ENCODE data around the gene NCOA3.
A peak's percentile ranks its signal among the peaks of the same experiment; 100 is the strongest.

Gene NCOA3

DNA sequence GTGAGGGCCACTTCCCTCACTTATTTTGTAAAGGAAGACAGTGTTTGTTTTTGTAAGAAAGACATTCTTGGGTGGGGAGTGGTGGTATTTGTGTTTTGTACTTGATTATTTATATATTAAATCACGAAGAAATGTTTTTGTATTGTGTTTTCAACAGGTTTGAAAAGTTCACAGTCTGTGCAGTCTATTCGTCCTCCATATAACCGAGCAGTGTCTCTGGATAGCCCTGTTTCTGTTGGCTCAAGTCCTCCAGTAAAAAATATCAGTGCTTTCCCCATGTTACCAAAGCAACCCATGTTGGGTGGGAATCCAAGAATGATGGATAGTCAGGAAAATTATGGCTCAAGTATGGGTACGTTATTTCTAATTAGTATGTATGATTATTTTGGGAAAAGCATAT lies 137.2 kb downstream of the NCOA3 start:
- DNase-seq (ENCODE audit: low spot score): no peak

DNA sequence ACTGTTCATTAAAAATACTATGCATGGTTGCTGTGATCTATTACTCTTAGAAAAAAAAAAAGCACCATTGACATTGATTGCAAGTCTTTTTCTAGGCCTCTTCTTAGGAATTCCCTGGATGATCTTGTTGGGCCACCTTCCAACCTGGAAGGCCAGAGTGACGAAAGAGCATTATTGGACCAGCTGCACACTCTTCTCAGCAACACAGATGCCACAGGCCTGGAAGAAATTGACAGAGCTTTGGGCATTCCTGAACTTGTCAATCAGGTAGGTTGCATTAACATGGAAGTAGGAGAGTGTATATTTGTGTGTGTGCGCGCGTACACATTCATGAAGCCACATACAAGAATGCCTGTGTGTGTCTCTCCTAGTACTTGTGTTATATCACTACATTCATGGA lies 140.4 kb downstream of the NCOA3 start:
- no peak for DNase-seq (ENCODE audit: low spot score)

GRCh38 chr20:47642624-47643023 lies 140.9 kb downstream of the NCOA3 start:
- no peak for DNase-seq (ENCODE audit: low spot score)

DNA sequence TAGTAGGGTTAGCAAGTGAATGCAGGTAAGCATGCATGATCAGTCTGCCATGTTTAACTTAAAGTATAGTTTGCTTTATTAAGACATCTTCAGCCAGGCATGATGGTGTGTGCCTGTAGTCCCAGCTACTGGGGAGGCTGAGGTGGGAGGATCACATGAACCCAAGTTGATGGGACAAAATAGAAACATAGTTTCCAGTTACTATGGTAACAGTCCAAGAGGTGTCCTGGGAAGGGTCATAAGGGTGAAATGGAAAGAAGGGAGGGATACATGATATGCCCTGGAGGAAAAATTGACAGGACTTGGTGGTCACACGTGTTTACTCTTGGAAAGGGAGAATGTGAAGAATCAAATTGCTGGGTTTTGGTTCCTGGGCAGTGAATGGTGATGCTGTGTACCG lies 143.9 kb downstream of the NCOA3 start:
- DNase-seq (ENCODE audit: low spot score): no peak

DNA sequence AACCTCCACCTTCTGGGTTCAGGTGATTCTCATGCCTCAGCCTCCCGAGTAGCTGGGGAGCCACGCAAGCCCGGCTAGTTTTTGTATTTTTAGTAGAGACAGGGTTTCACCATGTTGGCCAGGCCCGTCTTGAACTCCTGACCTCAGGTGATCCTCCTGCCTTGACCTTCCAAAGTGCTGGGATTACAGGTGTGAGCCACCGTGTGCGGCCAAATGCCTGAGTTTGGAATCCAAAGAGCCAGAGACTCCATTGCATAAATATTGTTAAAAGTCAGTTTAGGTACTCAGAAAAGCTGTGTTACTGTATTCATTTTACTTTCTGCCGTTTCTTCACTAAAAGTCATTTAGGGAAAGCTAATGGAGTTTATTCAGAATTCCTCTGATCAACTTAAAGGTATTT lies 146.3 kb downstream of the NCOA3 start:
- no peak for DNase-seq (ENCODE audit: low spot score)

DNA sequence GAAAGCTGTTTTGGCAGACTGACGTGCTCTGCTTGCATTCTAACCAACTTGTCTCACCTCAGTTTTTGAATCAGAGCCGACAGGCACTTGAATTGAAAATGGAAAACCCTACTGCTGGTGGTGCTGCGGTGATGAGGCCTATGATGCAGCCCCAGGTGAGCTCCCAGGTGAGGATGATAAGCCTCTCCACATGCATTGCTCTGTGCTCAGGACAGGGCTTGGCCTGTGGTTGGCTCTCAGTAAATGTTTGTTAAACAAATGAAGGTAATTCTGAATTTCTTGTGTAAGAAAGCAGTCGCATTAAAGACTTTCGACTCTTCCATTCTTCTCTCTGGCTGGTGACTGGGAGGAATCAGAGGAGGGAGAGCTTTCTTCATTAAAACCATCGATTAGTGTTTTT lies 147.3 kb downstream of the NCOA3 start:
- DNase-seq (ENCODE audit: low spot score): no peak

GRCh38 chr20:47652301-47652700 lies 150.6 kb downstream of the NCOA3 start:
- DNase-seq (ENCODE audit: low spot score): no peak

DNA sequence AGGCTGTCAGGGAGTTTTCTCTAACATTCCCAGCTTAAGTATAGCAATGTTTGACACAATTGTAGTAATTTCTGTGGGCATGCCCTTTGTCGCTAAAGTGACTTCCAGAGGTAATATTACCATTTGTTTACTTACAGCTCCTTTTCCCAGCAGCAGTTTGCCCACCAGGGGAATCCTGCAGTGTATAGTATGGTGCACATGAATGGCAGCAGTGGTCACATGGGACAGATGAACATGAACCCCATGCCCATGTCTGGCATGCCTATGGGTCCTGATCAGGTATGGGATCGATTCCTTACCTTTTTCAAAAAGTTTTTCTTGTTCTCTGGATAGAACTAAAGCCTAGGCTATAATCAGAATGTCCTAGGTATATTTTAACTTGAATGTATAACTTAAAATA lies 151.1 kb downstream of the NCOA3 start:
- DNase-seq (ENCODE audit: low spot score): no peak

DNA sequence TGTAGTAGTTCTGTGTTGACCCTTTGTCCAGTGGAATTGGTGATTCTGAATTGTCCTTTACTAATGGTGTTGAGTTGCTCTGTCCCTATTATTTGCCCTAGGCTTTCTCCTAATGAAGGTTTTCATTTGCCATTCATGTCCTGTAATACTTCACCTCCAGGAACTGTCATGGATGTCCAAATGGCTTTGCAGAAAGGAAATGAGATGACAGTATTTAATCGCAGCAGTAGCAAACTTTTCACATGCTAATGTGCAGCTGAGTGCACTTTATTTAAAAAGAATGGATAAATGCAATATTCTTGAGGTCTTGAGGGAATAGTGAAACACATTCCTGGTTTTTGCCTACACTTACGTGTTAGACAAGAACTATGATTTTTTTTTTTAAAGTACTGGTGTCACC lies 152.2 kb downstream of the NCOA3 start:
- DNase-seq (ENCODE audit: low spot score): no peak

DNA sequence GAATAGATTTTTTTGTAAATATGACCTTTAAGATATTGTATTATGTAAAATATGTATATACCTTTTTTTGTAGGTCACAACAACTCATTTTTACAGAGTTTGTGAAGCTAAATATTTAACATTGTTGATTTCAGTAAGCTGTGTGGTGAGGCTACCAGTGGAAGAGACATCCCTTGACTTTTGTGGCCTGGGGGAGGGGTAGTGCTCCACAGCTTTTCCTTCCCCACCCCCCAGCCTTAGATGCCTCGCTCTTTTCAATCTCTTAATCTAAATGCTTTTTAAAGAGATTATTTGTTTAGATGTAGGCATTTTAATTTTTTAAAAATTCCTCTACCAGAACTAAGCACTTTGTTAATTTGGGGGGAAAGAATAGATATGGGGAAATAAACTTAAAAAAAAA lies 152.7 kb downstream of the NCOA3 start:
- no peak for DNase-seq (ENCODE audit: low spot score)

GRCh38 chr20:47655635-47656034 lies 153.9 kb downstream of the NCOA3 start:
- no peak for DNase-seq (ENCODE audit: low spot score)

GRCh38 chr20:47656318-47656717 lies 154.6 kb downstream of the NCOA3 start:
- DNase-seq (ENCODE audit: low spot score): no peak

- no peak for DNase-seq (ENCODE audit: low spot score)
These were observed 158.4 kb downstream of the NCOA3 start for GRCh38 chr20:47659904-47660601.

DNA sequence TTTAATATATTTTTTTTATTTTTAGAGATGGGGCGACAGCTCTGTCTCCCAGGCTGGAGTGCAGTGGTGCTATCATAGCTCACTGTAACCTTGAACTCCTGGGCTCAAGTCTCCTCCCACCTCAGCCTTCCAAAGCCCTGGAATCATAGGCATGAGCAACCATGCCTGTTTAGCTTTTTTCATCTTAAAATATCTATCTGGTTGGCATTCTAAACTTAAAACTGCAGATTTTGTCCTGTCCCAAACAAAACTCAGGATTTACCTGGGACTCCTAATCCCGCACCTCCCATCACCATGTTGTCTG lies 158.9 kb downstream of the NCOA3 start:
- DNase-seq (ENCODE audit: low spot score): no peak

DNA sequence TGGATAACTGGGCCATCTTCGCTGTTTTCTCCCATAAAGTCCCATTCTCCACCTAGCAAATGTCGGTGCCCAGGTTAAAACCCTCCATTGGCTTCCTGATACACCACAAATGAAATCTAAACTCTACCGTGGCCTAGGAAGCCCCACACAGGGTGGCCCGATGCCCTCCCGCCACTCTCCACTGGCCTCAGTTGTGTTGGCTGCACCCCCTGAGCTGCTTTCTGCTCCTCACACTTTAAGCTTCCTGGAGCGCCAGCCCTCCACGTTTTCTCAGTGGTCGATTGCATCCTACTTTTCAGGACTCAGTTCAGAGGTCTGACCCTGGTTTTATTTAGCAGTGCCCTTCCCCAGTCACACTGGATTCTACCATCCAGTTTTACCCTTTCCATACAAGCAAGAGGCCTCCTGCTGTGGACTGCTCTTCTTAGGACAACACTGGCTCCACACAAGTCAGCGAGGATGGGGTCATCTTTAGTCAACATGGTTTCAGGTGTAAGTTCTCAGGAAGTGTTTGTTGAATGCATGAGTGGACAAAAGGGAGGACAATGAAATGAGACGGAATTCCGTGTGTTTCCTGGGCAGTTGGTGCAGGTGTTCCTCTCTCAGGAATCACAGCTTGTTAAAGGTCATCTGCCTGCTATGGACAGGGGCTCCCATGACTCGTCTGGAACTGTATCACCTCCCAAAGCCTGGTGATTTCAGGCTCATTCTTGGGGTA lies 159.5 kb downstream of the NCOA3 start:
- no peak for DNase-seq (ENCODE audit: low spot score)

DNA sequence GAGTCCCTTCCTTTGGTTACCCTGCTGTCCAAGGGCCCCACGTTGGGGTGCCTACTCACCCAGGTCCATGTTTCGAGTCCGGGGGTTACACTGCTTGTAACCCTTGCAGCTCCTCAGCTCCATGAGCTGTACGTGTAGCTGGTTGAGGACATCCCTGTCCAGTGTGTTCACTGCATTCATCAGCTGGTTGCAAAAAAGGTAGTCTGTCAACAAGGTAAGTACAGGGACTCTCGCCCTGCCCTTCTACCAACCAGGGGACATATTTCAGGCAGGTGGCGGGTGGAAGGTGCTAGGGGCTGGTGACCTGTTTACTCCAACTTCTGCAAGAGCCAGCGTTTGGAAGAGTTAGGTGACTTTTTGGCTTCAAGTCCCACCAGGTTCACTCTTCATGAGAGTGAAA lies 160.0 kb downstream of the NCOA3 start:
- no peak for DNase-seq (ENCODE audit: low spot score)

- no peak for DNase-seq (ENCODE audit: low spot score)
These were observed 161.0 kb downstream of the NCOA3 start for GRCh38 chr20:47662483-47663353.

- DNase-seq (ENCODE audit: low spot score): peak; percentile 93
These were observed 161.8 kb downstream of the NCOA3 start for GRCh38 chr20:47663354-47664067.

- no peak for DNase-seq (ENCODE audit: low spot score)
These were observed 162.4 kb downstream of the NCOA3 start for GRCh38 chr20:47664068-47664437.

DNA sequence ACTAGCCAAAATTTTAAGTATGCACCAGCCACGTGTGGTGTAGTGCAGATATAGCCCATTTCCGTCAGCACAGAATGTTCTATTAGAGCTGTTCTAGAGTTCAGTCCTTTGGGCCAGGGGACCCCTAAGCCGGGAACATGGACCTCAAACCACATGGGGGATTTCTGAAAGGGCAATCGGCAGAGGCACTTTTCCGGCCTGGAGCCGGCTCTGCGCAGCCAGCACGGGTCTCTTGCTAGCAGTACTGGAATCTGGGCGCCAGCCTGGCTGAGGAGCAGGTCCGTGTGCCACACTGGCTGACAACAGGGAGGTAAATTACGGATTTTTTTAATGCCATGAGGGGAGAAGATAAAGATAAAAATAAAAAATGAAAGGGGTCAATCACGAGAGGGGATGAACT lies 163.1 kb downstream of the NCOA3 start:
- DNase-seq (ENCODE audit: low spot score): no peak

GRCh38 chr20:47665221-47665991 lies 163.7 kb downstream of the NCOA3 start:
- no peak for DNase-seq (ENCODE audit: low spot score)

DNA sequence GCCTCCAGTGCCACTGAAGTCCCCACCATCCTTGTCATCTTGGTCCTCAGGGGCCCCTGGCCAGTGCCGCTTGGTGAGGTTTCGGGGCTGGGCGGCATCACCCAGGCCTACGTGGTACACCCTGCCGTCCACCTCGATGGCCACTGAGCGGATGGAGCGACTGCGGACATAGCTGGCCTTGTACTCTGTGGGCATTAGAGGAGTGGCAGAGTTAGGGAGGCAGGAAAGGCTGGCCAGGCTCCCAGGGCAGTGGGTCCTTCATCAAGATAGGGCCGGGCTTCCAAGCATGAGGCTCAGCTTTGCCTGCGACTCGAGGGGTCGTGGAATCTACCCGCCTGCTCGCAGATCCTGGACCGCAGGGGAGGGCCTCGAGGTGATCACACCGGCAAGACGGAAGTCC lies 164.6 kb downstream of the NCOA3 start:
- no peak for DNase-seq (ENCODE audit: low spot score)
